ENCODE results near the gene RNF227. TPM values are rescaled to one million over a fixed set of nuclear protein-coding genes. Genes with fewer than 3 reads are reported as not detected.

Gene RNF227
- total RNA-seq, 1 donor: 2.8 TPM

GRCh38 chr17:7951143-7951792 lies 35.2 kb upstream of the RNF227 start:
- H3K4me3 ChIP-seq (ENCODE audit: low read depth, low read length): no peak overlapping the region
- TF ChIP-seq, protein P1, sequence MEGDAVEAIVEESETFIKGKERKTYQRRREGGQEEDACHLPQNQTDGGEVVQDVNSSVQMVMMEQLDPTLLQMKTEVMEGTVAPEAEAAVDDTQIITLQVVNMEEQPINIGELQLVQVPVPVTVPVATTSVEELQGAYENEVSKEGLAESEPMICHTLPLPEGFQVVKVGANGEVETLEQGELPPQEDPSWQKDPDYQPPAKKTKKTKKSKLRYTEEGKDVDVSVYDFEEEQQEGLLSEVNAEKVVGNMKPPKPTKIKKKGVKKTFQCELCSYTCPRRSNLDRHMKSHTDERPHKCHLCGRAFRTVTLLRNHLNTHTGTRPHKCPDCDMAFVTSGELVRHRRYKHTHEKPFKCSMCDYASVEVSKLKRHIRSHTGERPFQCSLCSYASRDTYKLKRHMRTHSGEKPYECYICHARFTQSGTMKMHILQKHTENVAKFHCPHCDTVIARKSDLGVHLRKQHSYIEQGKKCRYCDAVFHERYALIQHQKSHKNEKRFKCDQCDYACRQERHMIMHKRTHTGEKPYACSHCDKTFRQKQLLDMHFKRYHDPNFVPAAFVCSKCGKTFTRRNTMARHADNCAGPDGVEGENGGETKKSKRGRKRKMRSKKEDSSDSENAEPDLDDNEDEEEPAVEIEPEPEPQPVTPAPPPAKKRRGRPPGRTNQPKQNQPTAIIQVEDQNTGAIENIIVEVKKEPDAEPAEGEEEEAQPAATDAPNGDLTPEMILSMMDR (IDR thresholded peaks at IDR 0.05; ENCODE audit: insufficient read depth, low read length): no peak
- DNase-seq (ENCODE audit: low read depth): no peak

- no peak for DNase-seq (ENCODE audit: low read depth)
- TF ChIP-seq, protein P1 (IDR thresholded peaks at IDR 0.05; ENCODE audit: insufficient read depth, low read length): no peak
- H3K4me3 ChIP-seq (ENCODE audit: low read depth, low read length): no peak overlapping the region
These were observed 34.5 kb upstream of the RNF227 start for GRCh38 chr17:7950578-7950977.

GRCh38 chr17:7947651-7948050 lies 31.6 kb upstream of the RNF227 start:
- peak; percentile 61 for DNase-seq (ENCODE audit: low read depth)

GRCh38 chr17:7946441-7946840 lies 30.4 kb upstream of the RNF227 start:
- TF ChIP-seq, protein P1 (IDR thresholded peaks at IDR 0.05; ENCODE audit: insufficient read depth, low read length): no peak
- H3K4me3 ChIP-seq (ENCODE audit: low read depth, low read length): no peak overlapping the region

More at GRCh38 chr17:7947651-7948050, 31.6 kb upstream of the RNF227 start:
- H3K4me3 ChIP-seq (ENCODE audit: low read depth, low read length): no peak overlapping the region
- TF ChIP-seq, protein P1 (IDR thresholded peaks at IDR 0.05; ENCODE audit: insufficient read depth, low read length): no peak

GRCh38 chr17:7945651-7946050 lies 29.6 kb upstream of the RNF227 start:
- DNase-seq (ENCODE audit: low read depth): no peak
- H3K4me3 ChIP-seq (ENCODE audit: low read depth, low read length): no peak overlapping the region
- TF ChIP-seq, protein P1 (IDR thresholded peaks at IDR 0.05; ENCODE audit: insufficient read depth, low read length): no peak

More at GRCh38 chr17:7946441-7946840, 30.4 kb upstream of the RNF227 start:
- DNase-seq (ENCODE audit: low read depth): no peak

DNA sequence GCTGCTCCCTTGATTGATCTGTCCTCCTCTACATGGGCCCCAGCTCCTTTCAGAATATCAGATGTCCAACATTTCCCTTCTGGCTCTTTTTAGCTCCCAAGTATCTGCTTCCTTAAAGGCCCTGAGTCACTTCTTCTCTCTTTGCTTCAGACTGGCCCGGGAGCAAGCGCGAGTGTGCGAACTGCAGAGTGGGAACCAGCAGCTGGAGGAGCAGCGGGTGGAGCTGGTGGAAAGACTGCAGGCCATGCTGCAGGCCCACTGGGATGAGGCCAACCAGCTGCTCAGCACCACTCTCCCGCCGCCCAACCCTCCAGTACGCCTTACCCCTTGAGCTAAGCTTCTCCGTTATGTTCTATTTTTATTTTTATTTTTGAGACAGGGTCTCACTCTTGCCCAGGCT lies 28.2 kb upstream of the RNF227 start:
- H3K4me3 ChIP-seq (ENCODE audit: low read depth, low read length): no peak overlapping the region
- TF ChIP-seq, protein P1 (IDR thresholded peaks at IDR 0.05; ENCODE audit: insufficient read depth, low read length): no peak
- no peak for DNase-seq (ENCODE audit: low read depth)

DNA sequence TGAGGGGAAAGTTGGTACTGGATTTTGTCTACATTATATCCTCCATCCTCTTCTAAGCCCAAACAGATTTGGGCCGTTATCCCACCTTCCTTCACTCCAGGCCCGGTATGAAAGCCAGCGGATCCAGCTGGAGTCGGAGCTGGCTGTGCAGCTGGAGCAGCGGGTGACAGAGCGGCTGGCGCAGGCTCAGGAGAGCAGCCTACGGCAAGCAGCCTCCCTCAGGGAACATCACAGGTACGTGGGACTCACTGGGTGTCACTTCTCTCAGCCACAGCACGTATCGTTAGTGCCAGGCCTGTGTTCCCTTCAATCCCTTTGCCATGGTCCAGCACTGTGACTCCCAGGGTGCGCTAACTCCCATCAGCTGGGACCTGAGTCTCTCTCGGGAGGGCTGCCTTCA lies 27.2 kb upstream of the RNF227 start:
- DNase-seq (ENCODE audit: low read depth): no peak
- TF ChIP-seq, protein P1 (IDR thresholded peaks at IDR 0.05; ENCODE audit: insufficient read depth, low read length): no peak
- no peak overlapping the region for H3K4me3 ChIP-seq (ENCODE audit: low read depth, low read length)
